Endothelial cell of umbilical vein (primary cell): ENCODE data around the gene GMCL2. TPM values are rescaled to one million over a fixed set of nuclear protein-coding genes. Genes with fewer than 3 reads are reported as not detected.

Experiments used
- BruUV-seq: library from RNA; stranded (reverse); fragments of 400-500 nt; replicated peaks from 2 replicates; lab custom pipeline; 2021; lab: Mats Ljungman, UMichigan
- CTCF ChIA-PET: fragments of 300-600, 350-600 bp; sonication (Branson Sonifier 250); formaldehyde crosslinking; loops from one replicate; lab custom pipeline; 2021; ENCODE audit warnings: antibody characterized with exemption, inconsistent platforms; lab: Charles Lee
- POLR2A ChIA-PET: fragments of 300-600, 350-600 bp; sonication (Branson Sonifier 250); formaldehyde crosslinking; loops from one replicate; lab custom pipeline; 2021; ENCODE audit warnings: antibody characterized with exemption, inconsistent platforms; lab: Charles Lee
- DNase-seq: peaks from one replicate; pipeline ENCODE4 v3.0.0-alpha.2; 2011; ENCODE audit warnings: low read depth, low spot score
- FAIRE-seq: peaks from 2 replicates; lab custom pipeline; 2011; peaks lifted over from hg19 to GRCh38; lab: Jason Lieb, UNC
- H2AFZ ChIP-seq: 2 replicates; pipeline ENCODE4 v1.6.0; 2012; ENCODE audit warnings: low read depth, low read length, control low read depth, inconsistent platforms
- H3K27ac ChIP-seq: 2 replicates; pipeline ENCODE4 v1.5.1; 2011; ENCODE audit warnings: low read depth, mild to moderate bottlenecking, control low read depth, low read length, moderate library complexity; ENCODE audit not compliant: insufficient read depth
- H3K27me3 ChIP-seq, 2 experiments: 2 replicates each; pipeline versions ENCODE4 v1.6.0 to v1.6.1; 2011; ENCODE audit warnings: low read length in 2 of 2, mixed read lengths in 1 of 2; ENCODE audit not compliant: control insufficient read depth in 2 of 2, insufficient read depth in 2 of 2
- H3K36me3 ChIP-seq, 2 experiments: 2 replicates in 1 of 2; 3 replicates in 1 of 2; pipeline ENCODE4 v1.5.1; 2011; ENCODE audit warnings: low read length in 2 of 2, mild to moderate bottlenecking in 1 of 2, moderate library complexity in 1 of 2; ENCODE audit not compliant: control insufficient read depth in 2 of 2, insufficient read depth in 2 of 2; ENCODE audit errors: extremely low read depth in 1 of 2
- H3K4me1 ChIP-seq: 3 replicates; pipeline ENCODE4 v1.5.1; 2011; ENCODE audit warnings: mild to moderate bottlenecking, low read length; ENCODE audit not compliant: control insufficient read depth, insufficient read depth; ENCODE audit errors: extremely low read depth
- H3K4me2 ChIP-seq: 2 replicates; pipeline ENCODE4 v1.6.1; 2011; ENCODE audit warnings: low read length, control low read depth, mixed read lengths; ENCODE audit not compliant: insufficient read depth
- H3K4me3 ChIP-seq, 3 experiments: fragments of 200-600 bp in 1 of 3; sonication (generic), shearing (Covaris generic) in 1 of 3; replicated peaks in 1 of 3; 2 replicates each; pipeline ENCODE4 v1.5.1; 2011 to 2016; ENCODE audit warnings: control low read depth in 3 of 3, low read length in 3 of 3, mild to moderate bottlenecking in 2 of 3, inconsistent platforms in 1 of 3, low read depth in 1 of 3, moderate library complexity in 1 of 3; ENCODE audit not compliant: insufficient read depth in 1 of 3
- H3K79me2 ChIP-seq: 2 replicates; pipeline ENCODE4 v1.6.0; 2012; ENCODE audit warnings: low read length, inconsistent platforms; ENCODE audit not compliant: control insufficient read depth, insufficient read depth
- H3K9ac ChIP-seq: replicated peaks from 2 replicates; pipeline ENCODE3; 2011; ENCODE audit warnings: low read length, control low read depth; ENCODE audit not compliant: insufficient read depth; ENCODE audit errors: extremely low read depth
- H3K9me1 ChIP-seq: replicated peaks from 3 replicates; pipeline ENCODE4 v1.6.0; 2011; ENCODE audit warnings: mild to moderate bottlenecking, low read length; ENCODE audit not compliant: control insufficient read depth, insufficient read depth; ENCODE audit errors: extremely low read depth
- H3K9me3 ChIP-seq: replicated peaks from 2 replicates; pipeline ENCODE4 v1.5.1; 2012; ENCODE audit warnings: low read length, inconsistent platforms; ENCODE audit not compliant: control insufficient read depth, insufficient read depth
- H4K20me1 ChIP-seq: replicated peaks from 2 replicates; pipeline ENCODE3; 2011; ENCODE audit warnings: mild to moderate bottlenecking, low read length; ENCODE audit not compliant: control insufficient read depth, insufficient read depth; ENCODE audit errors: extremely low read depth
- CTCF ChIP-seq, 2 donors: IDR thresholded peaks; 1 replicate in 1 of 2; 2 replicates in 1 of 2; pipeline ENCODE4 v1.5.1; 2011; ENCODE audit warnings: low read length in 2 of 2, mild to moderate bottlenecking in 2 of 2, moderate library complexity in 2 of 2, control low read depth in 1 of 2, inconsistent platforms in 1 of 2, low read depth in 1 of 2; ENCODE audit not compliant: insufficient read depth in 1 of 2; ENCODE audit errors: extremely low read depth in 1 of 2
- EZH2 ChIP-seq: IDR thresholded peaks from 2 replicates; pipeline ENCODE4 v1.6.1; 2012; ENCODE audit warnings: borderline replicate concordance, low read depth, mild to moderate bottlenecking, moderate library complexity, low read length, inconsistent platforms; ENCODE audit not compliant: severe bottlenecking
- FOS ChIP-seq: IDR thresholded peaks from 2 replicates; pipeline ENCODE4 v1.6.1; 2011; ENCODE audit warnings: mild to moderate bottlenecking, low read length, moderate library complexity, borderline replicate concordance; ENCODE audit not compliant: insufficient read depth
- GATA2 ChIP-seq: IDR thresholded peaks from 2 replicates; pipeline ENCODE4 v1.7.0; 2011; ENCODE audit warnings: low read depth, mild to moderate bottlenecking, moderate library complexity, mixed read lengths, low read length; ENCODE audit not compliant: insufficient read length, insufficient read depth
- JUN ChIP-seq: IDR thresholded peaks from 2 replicates; pipeline ENCODE4 v1.6.1; 2011; ENCODE audit warnings: borderline replicate concordance, low read depth; ENCODE audit not compliant: insufficient read length, insufficient read depth
- MYC ChIP-seq: IDR thresholded peaks from one replicate; pipeline ENCODE4 v1.6.1; 2011; ENCODE audit warnings: mild to moderate bottlenecking, low read depth, low read length
- POLR2A ChIP-seq: IDR thresholded peaks from 2 replicates; pipeline ENCODE4 v1.6.1; 2012; ENCODE audit warnings: low read depth, mild to moderate bottlenecking, control low read depth, low read length
- POLR2AphosphoS5 ChIP-seq: IDR thresholded peaks from 2 replicates; pipeline ENCODE4 v1.6.1; 2012; ENCODE audit warnings: low read depth, mild to moderate bottlenecking, control low read depth, low read length, moderate library complexity; ENCODE audit not compliant: insufficient read depth
- dilution Hi-C: fragments of 300-500 bp; cut with MboI; formaldehyde crosslinking; loops from one replicate; pipeline ENCODE4 v1.15.0; 2019; ENCODE audit warnings: low sequenced_read_pairs; ENCODE audit not compliant: extremely low pct_ligation_motif_present
- intact Hi-C: fragments of 100-400 bp; cut with micrococcal nuclease; formaldehyde crosslinking; loops from one replicate; pipeline ENCODE4 v1.10.0; 2022
- polyA plus RNA-seq, 4 experiments: library from polyadenylated mRNA; depleted of rRNA in 3 of 4; stranded (reverse) in 3 of 4; unstranded in 1 of 4; fragments of >200 nt; gene quantifications; 2 replicates each; pipeline versions ENCODE4 v1.2.1 to v1.2.3, GENCODE V29; 2011 to 2012; ENCODE audit warnings: missing spikeins in 1 of 4
- total RNA-seq: library from RNA; stranded (reverse); gene quantifications from 2 replicates; pipeline ENCODE4 v1.2.3, GENCODE V29; 2021
- TF ChIP-seq, protein P1 (sequence below): IDR thresholded peaks from 2 replicates; pipeline ENCODE4 v1.6.1; 2011; ENCODE audit not compliant: insufficient read depth, insufficient read length

GMCL2 gene
- total and polyA plus RNA-seq, 2 donors (not counting 3 experiments of a cell fraction or from before 2014, with no cell fraction given) = not detected

DNA sequence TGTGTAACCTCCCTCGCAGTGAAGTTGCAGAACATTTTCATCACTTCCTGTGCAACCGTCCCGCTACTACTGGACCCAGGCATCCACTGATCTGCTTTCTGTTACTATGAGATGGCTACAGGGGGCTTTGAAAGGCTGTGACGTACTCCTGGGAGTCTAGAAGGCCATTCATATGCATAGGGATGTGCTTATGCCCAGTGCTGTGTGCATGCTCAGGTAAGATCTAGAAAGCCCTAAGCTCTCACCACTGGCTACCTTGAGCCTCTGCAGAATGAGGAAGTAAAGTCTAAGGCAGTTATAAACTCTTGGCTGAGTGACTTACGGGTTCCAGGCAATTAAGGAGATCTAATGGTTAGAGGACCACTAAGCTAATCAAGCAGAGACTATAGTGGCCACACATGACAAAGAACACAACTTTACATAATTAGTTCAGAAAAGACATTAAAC, 28.9 kb upstream of the GMCL2 start:
- no peak overlapping the region for H3K4me3 ChIP-seq
- TF ChIP-seq, protein P1, sequence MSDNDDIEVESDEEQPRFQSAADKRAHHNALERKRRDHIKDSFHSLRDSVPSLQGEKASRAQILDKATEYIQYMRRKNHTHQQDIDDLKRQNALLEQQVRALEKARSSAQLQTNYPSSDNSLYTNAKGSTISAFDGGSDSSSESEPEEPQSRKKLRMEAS = no peak
- TF ChIP-seq JUN (no peak), CTCF (IDR thresholded peaks at IDR 0.05; ENCODE audit: extremely low read depth in 1 of 2, insufficient read depth in 1 of 2, low read depth in 1 of 2, low read length in 2 of 2) (no peak), GATA2 (no peak), POLR2AphosphoS5 (no peak), POLR2A (no peak), MYC (no peak), FOS (no peak), EZH2 (no peak)
- H2AFZ ChIP-seq = no peak overlapping the region
- intact Hi-C loops = no loop called here
- FAIRE-seq (no peak), DNase-seq (no peak)
- no peak overlapping the region for H3K4me2 ChIP-seq
- H3K9me3 ChIP-seq = no peaks in the 10 kb centered on the region
- H3K9ac ChIP-seq = no peak overlapping the region
- ChIA-PET POLR2A (interaction anchor here (1.6 kb wide), 1 partner anchor 12 kb away, joined by 6 read pairs; the partner anchor contains the start of gene HNRNPAB), CTCF (interaction anchor here (1.7 kb wide), 1 partner anchor 19 kb away, joined by 6 read pairs; no protein-coding TSS in a partner anchor)
- no peaks in the 10 kb centered on the region for H3K9me1 ChIP-seq
- dilution Hi-C loops = no loop called here
- peaks cover 21 to 47% of the 10 kb centered on the region in 2 experiments for H3K36me3 ChIP-seq
- no peaks in the 10 kb centered on the region for H3K27me3 ChIP-seq
- no TSS peak for BruUV-seq
- no peaks in the 10 kb centered on the region for H4K20me1 ChIP-seq
- no peaks in the 10 kb centered on the region for H3K4me1 ChIP-seq
- H3K79me2 ChIP-seq = no peaks in the 10 kb centered on the region
- H3K27ac ChIP-seq = no peak overlapping the region
